Retinal pigment epithelial cell (primary cell): ENCODE data around the gene FNDC3B.

Experiments
- DNase-seq: peaks from one replicate; pipeline ENCODE4 v3.0.0-alpha.2; 2010; ENCODE audit warnings: low read depth
- H3K4me3 ChIP-seq: 2 replicates; pipeline ENCODE4 v1.5.1; 2011; ENCODE audit warnings: mild to moderate bottlenecking, low read length, control low read depth, moderate library complexity
- CTCF ChIP-seq: conservative IDR thresholded peaks from 2 replicates; pipeline ENCODE4 v1.5.1; 2011; ENCODE audit warnings: low read depth, low read length, control low read depth, inconsistent platforms

The FNDC3B gene

GRCh38 chr3:172314591-172315160 lies 275.3 kb downstream of the FNDC3B start:
- DNase-seq: no peak
- TF ChIP-seq CTCF: no peak
- H3K4me3 ChIP-seq: no peak overlapping the region

- DNase-seq: no peak
- no peak for TF ChIP-seq CTCF
Measured at GRCh38 chr3:172315401-172316091, 276.2 kb downstream of the FNDC3B start.

GRCh38 chr3:172316758-172317157 lies 277.4 kb downstream of the FNDC3B start:
- no peak overlapping the region for H3K4me3 ChIP-seq
- no peak for TF ChIP-seq CTCF
- DNase-seq: no peak

More at GRCh38 chr3:172315401-172316091, 276.2 kb downstream of the FNDC3B start:
- no peak overlapping the region for H3K4me3 ChIP-seq

GRCh38 chr3:172317481-172317880 lies 278.1 kb downstream of the FNDC3B start:
- DNase-seq: no peak
- no peak overlapping the region for H3K4me3 ChIP-seq
- TF ChIP-seq CTCF: no peak

- no peak overlapping the region for H3K4me3 ChIP-seq
- no peak for TF ChIP-seq CTCF
- peak; percentile 27 for DNase-seq
Measured at GRCh38 chr3:172317984-172318383, 278.6 kb downstream of the FNDC3B start.

GRCh38 chr3:172319595-172319994 lies 280.2 kb downstream of the FNDC3B start:
- TF ChIP-seq CTCF: no peak
- no peak for DNase-seq
- no peak overlapping the region for H3K4me3 ChIP-seq

- no peak for TF ChIP-seq CTCF
- DNase-seq: no peak
- no peak overlapping the region for H3K4me3 ChIP-seq
Measured at GRCh38 chr3:172320468-172320867, 281.1 kb downstream of the FNDC3B start.
